ENCODE measurements around the gene OCA2.

DNA sequence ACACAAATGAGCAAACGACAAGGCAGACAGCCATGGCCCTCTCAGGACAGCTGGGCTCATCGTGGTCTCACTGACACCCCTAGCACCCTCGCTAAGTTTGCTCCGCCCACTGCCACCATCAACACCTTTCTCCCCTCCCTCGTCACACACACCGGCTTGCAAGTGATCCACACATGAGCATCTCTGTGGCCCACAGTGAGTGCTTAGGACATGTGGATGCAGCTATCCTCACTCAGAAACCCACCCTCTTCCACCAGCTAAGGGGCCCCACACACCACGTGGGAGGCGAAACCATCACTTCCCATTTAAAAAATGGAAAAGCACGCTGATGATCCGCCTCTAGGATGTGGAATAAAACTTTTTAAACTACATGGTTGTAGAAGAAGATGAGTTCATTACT lies 105.6 kb downstream of the OCA2 start:
- TF ChIP-seq, protein P1, sequence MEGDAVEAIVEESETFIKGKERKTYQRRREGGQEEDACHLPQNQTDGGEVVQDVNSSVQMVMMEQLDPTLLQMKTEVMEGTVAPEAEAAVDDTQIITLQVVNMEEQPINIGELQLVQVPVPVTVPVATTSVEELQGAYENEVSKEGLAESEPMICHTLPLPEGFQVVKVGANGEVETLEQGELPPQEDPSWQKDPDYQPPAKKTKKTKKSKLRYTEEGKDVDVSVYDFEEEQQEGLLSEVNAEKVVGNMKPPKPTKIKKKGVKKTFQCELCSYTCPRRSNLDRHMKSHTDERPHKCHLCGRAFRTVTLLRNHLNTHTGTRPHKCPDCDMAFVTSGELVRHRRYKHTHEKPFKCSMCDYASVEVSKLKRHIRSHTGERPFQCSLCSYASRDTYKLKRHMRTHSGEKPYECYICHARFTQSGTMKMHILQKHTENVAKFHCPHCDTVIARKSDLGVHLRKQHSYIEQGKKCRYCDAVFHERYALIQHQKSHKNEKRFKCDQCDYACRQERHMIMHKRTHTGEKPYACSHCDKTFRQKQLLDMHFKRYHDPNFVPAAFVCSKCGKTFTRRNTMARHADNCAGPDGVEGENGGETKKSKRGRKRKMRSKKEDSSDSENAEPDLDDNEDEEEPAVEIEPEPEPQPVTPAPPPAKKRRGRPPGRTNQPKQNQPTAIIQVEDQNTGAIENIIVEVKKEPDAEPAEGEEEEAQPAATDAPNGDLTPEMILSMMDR (IDR thresholded peaks at IDR 0.05) = no peak
- TF ChIP-seq POLR2AphosphoS5 (IDR thresholded peaks at IDR 0.05; ENCODE audit: low read depth, low read length) (no peak), REST (IDR thresholded peaks at IDR 0.05; ENCODE audit: insufficient read depth in 1 of 2, low read depth in 2 of 2, low read length in 1 of 2) (no peak), SIN3A (IDR thresholded peaks at IDR 0.05; ENCODE audit: borderline replicate concordance, insufficient read depth, low read depth, low read length) (no peak), TCF7L2 (IDR thresholded peaks at IDR 0.05; ENCODE audit: low read depth, low read length) (no peak)

Data from Panc1 (cell line).